Left cardiac atrium (tissue), 4 donors: ENCODE data around the gene TARP.
A peak's percentile ranks its signal among the peaks of the same experiment; 100 is the strongest.

Experiments
- ATAC-seq, 2 donors: fragments of 200-7000 bp; cut with Tn5 transposase; one replicate each; pipeline ENCODE4 v1.9.1; 2020; ENCODE audit warnings: mild to moderate bottlenecking in 2 of 2, moderate library complexity in 2 of 2
- DNase-seq: peaks from one replicate; pipeline ENCODE4 v3.0.0-alpha.2; 2020
- intact Hi-C, 2 donors: fragments of 100-400 bp; cut with DNase I; formaldehyde crosslinking; loops; one replicate each; pipeline versions ENCODE4 v1.14.1 to v1.15.1; 2022 to 2023
- donor health status: DM: no; HTN: yes; CAD: no.
- donor health status: DM: no; HTN: yes; CAD: no; lungs with severe emphysema.
- donor health status: DM: yes; HTN: yes; CAD: no.
- donor health status: Dilated cardiomyopathy.

The TARP gene

GRCh38 chr7:38273286-38273995, at the start of gene TARP:
Gene TARP (minus strand): TSS chr7:38273636.
- DNase-seq (no peak), ATAC-seq (no peak)
- intact Hi-C loops = no loop called here

DNA sequence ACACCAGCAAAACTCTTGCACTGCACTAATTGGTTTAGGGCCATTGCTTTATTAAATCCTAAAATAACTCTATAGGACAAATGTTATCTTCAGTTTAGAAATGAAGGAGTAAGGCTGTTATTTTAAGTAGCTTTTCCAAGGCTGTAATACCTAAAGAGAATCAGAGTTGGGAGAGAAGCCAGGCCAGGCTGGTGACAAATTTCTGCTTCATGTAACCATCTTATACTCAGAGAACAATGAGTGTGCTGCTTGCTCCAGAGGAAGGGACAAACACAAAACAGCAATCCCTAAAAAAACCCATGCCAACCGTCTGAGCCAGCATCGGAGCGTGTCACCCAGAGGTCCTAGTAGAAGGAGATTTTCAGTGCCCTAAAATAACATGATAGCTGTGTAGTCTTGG, 49.7 kb upstream of the TARP start:
- no peak for ATAC-seq
- no peak for DNase-seq
- intact Hi-C loops = no loop called here

DNA sequence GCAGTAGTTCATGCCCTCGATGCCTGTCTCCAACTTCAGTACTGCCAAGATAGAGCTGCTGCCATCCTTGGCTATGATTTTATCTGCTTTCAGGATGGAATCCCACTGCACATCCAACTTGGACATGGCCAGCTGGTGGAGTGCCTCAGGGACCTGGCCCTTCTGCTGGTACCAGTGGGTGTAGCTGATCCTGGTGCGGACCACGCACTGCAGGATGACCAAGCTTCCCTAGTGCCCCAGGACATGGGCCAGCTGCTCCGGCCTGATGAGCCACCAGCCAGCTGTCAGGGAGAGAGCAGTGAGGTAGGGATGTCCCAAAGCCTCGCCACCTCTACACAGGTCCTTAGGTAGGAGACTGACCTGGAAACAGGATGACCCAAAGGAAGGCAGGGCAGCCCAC, 49.0 kb upstream of the TARP start:
- no peak for ATAC-seq
- intact Hi-C loops = no loop called here

GRCh38 chr7:38321967-38322366, 48.5 kb upstream of the TARP start:
- intact Hi-C loops = no loop called here
- DNase-seq (no peak), ATAC-seq (no peak)

More for the DNA sequence above, 49.0 kb upstream of the TARP start:
- DNase-seq = no peak

GRCh38 chr7:38321515-38321944, 48.1 kb upstream of the TARP start:
- DNase-seq (no peak), ATAC-seq (peak in 1 of 2 donors; percentile 67)
- intact Hi-C loops = no loop called here

DNA sequence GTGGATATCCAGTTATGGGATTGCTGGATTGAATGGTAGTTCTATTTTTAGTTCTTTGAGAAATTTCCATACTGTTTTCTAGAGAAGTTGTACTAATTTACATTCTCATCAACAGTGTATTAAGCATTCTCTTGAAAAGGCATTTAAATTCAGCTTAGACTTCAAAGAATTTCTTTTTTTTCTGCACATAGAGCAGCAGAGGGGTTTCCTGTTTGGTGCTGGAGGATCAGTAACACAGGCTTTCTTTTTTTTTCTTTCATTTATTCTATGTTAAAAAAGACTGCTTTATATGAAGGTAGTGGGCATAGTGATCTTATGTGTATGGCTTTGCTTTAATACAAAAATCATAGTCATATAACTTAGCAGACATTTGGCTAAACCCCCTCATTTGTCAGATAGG, 47.6 kb upstream of the TARP start:
- no peak for DNase-seq
- no peak for ATAC-seq
- intact Hi-C loops = no loop called here

GRCh38 chr7:38319873-38320272, 46.4 kb upstream of the TARP start:
- DNase-seq (no peak), ATAC-seq (no peak)
- intact Hi-C loops = loop anchor here in 1 of 2 donors (5.0 to 10.0 kb wide), 2 partner anchors 215 to 418 kb away; no protein-coding TSS in a partner anchor

- DNase-seq (no peak), ATAC-seq (peak; percentile 77 to 79)
- intact Hi-C loops = loop anchor here in 1 of 2 donors (5.0 to 10.0 kb wide), 2 partner anchors 214 to 417 kb away; no protein-coding TSS in a partner anchor
These were observed 45.5 kb upstream of the TARP start for GRCh38 chr7:38318803-38319416.

- intact Hi-C loops = loop anchor here in 1 of 2 donors (5.0 to 10.0 kb wide), 2 partner anchors 213 to 416 kb away; no protein-coding TSS in a partner anchor
- ATAC-seq (peak in 1 of 2 donors; percentile 8), DNase-seq (no peak)
These were observed 44.8 kb upstream of the TARP start for GRCh38 chr7:38318241-38318640.

DNA sequence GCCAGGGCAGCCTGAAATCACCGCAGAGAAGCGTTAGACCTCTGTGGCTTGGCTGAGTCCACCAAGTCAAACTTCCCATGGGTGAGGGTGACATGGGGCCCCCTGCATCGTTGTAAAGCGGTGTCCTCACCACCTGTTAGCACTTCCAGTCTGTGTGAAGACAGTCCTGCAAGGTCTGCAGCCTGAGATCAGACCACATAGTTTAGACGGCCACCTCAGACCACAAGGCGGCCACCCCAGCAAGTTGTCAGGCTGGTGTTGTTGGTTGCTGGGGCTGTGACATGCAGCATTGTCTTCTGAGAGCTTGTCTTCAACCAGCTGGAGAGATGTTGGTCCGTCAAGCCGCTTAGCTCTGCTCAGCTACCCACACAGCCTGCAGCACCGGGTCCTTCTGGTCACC, 44.1 kb upstream of the TARP start:
- ATAC-seq (peak in 1 of 2 donors; percentile 19), DNase-seq (no peak)
- intact Hi-C loops = loop anchor here in 1 of 2 donors (5.0 to 10.0 kb wide), 2 partner anchors 213 to 415 kb away; no protein-coding TSS in a partner anchor

GRCh38 chr7:38316733-38317360, 43.4 kb upstream of the TARP start:
- intact Hi-C loops = loop anchor here in 1 of 2 donors (5.0 to 10.0 kb wide), 2 partner anchors 212 to 415 kb away; no protein-coding TSS in a partner anchor
- ATAC-seq = no peak
- DNase-seq = no peak

- DNase-seq (no peak), ATAC-seq (no peak)
- intact Hi-C loops = loop anchor here in 1 of 2 donors (5.0 to 10.0 kb wide), 2 partner anchors 211 to 413 kb away; no protein-coding TSS in a partner anchor
These were observed 42.0 kb upstream of the TARP start for GRCh38 chr7:38315410-38315809.

- intact Hi-C loops = loop anchor here in 1 of 2 donors (10.0 kb wide), 1 partner anchor 208 kb away; no protein-coding TSS in a partner anchor
These were observed 39.4 kb upstream of the TARP start for GRCh38 chr7:38312821-38313220.

DNA sequence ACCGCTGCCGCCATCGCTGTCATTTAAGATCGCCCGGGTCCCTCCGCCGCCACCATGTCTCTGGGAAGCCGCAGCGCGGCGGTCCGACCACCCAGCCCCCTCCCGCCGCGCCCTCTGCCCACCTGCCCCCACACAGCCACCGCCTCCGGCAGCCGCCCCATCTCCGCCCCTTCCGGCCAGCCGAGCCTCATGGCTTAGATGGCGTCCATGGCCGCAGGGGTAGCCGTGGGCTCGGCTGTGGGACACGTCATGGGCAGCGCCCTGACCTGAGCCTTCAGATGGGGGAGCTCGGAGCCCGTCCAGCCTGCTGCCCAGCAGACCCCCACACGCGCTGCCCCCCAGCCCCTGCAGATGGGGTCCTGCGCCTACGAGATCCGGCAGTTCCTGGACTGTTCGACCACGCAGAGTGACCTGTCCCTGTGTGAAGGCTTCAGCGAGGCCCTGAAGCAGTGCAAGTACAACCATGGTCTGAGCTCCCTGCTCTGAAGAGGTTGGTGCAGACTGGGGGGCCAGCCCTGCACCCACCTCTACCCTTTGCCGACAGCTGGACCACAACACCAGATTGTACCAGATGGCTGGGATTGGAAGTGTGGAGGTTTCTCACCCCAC, 38.0 kb upstream of the TARP start:
- intact Hi-C loops = loop anchor here in 1 of 2 donors (10.0 kb wide), 1 partner anchor 207 kb away; no protein-coding TSS in a partner anchor
- DNase-seq = peak; percentile 47
- ATAC-seq = peak; percentile 75 to 93

More at GRCh38 chr7:38312821-38313220, 39.4 kb upstream of the TARP start:
- no peak for ATAC-seq
- no peak for DNase-seq

GRCh38 chr7:38310591-38311101, 37.2 kb upstream of the TARP start:
- peak; percentile 67 for DNase-seq
- intact Hi-C loops = loop anchor here in 1 of 2 donors (10.0 kb wide), 1 partner anchor 206 kb away; no protein-coding TSS in a partner anchor
- ATAC-seq = peak; percentile 28 to 71

DNA sequence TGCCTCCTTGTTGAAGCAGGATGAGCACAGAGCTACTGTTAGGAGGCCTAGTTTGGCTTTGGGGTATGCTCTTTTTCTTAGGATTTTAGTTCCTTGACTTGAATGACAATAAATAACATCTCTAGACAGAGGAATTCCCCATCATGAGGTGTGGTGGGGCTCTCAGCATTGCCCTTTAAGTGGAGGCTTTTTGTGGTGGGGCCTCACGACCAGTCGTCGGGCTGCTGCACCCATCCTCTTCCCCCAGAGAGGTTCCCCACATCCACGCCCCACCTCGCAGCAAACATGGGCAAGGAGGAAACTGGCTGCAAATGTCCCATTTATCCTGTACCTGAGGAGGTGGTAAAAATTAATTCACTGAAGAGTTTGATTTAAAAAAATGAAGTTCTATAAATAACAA, 36.1 kb upstream of the TARP start:
- intact Hi-C loops = no loop called here
- DNase-seq (no peak), ATAC-seq (no peak)

DNA sequence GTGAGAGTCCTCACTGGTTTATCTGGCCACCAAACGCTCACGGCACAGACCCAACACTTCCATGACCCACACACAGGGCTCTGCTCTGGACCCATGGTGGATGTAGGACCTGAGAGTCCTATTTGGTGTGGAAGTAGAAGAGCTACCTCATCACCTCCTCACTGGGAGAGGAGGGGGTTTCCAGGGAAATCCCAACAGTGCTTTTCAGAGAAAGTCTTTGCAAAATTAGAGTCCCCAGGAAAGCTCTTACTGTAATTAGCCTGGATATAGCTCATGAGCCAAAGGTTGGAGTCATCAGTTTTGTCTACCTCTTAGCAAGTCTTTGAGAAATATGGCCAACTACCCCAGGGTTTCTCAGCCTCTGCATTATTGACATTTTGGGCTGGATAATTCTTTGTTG, 34.7 kb upstream of the TARP start:
- DNase-seq (no peak), ATAC-seq (no peak)
- intact Hi-C loops = no loop called here

DNA sequence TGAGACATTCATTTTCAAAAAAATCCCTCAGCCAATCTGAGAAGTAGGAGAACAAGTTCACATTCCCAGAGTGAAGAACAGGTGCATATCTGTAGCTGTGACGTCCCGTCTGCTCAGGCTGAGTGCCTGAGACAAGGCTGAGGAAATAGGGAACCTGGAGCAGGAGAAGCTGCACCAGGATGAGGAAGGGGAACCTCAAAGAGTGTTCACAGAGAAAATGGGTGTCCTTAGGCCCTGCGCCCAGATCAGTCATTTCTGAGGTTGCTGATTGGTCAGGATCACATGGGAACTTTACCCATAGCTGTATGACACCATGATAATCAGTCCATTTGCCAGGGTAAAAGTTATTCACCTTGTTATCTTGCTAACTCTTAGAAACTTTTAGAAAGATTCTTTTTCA, 34.2 kb upstream of the TARP start:
- DNase-seq = no peak
- ATAC-seq = no peak
- intact Hi-C loops = no loop called here

GRCh38 chr7:38306914-38307313, 33.5 kb upstream of the TARP start:
- ATAC-seq (no peak), DNase-seq (no peak)
- intact Hi-C loops = no loop called here
